ENCODE results near the gene GBF1.

GRCh38 chr10:102245932-102246251, 560 bp downstream of the GBF1 start:
- no peak for TF ChIP-seq YY1 (IDR thresholded peaks at IDR 0.05)
- no peak for TF ChIP-seq ATF3 (IDR thresholded peaks at IDR 0.05)
- TF ChIP-seq FOXA1 (IDR thresholded peaks at IDR 0.05): no peak
- TF ChIP-seq CTCF (IDR thresholded peaks at IDR 0.05; ENCODE audit: low read depth, low read length, missing input control): no peak
- TF ChIP-seq MAX (IDR thresholded peaks at IDR 0.05): no peak
- no peak for TF ChIP-seq TAF1 (conservative IDR thresholded peaks at IDR 0.05)
